AG10803 (cell line): ENCODE data around the gene FRMD4A.

Experiments used
- DNase-seq: peaks from one replicate; pipeline ENCODE4 v3.0.0; 2010; ENCODE audit warnings: low read depth
- H3K4me3 ChIP-seq: 2 replicates; pipeline ENCODE4 v1.5.1; 2011; ENCODE audit warnings: mild to moderate bottlenecking, low read length, control low read depth
- CTCF ChIP-seq: conservative IDR thresholded peaks from 2 replicates; pipeline ENCODE4 v1.5.1; 2011; ENCODE audit warnings: mild to moderate bottlenecking, low read length, control low read depth, inconsistent platforms

FRMD4A gene

DNA sequence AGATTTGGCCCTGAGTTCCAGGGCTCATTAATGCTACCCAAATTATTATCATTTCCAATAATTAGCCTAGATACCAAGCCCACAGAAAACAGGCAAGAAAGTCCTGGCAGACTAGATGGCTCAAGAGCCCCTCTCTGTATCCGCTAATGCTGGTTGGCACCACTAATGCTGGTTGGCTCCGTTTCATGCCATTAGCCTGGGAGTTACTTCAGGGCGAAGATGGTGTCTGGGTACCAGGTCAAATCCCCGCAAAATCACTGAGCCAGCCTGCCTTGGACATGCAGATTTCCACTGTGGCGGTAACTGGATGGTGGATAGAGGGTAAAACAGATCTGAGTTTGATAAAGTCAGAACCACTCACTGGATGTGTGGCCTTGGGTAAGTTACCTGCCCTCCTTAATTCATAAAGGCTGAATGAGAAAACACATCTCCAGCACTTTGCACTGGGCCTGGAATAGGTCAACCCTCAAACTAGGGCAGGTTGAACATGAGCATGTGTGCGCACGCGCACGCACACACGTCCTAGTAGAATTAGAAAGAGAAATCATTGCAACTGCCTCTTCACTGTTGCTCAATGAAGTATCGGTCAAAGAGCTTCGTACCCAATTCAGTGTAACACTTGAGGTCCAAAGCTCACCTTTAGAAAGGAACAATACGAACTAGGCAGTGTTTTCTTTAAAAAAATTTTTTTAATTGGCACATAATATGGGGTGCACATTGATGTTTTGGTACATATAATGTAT is 652.5 kb downstream of the FRMD4A start:
- no peak for TF ChIP-seq CTCF
- no peak overlapping the region for H3K4me3 ChIP-seq
- no peak for DNase-seq

DNA sequence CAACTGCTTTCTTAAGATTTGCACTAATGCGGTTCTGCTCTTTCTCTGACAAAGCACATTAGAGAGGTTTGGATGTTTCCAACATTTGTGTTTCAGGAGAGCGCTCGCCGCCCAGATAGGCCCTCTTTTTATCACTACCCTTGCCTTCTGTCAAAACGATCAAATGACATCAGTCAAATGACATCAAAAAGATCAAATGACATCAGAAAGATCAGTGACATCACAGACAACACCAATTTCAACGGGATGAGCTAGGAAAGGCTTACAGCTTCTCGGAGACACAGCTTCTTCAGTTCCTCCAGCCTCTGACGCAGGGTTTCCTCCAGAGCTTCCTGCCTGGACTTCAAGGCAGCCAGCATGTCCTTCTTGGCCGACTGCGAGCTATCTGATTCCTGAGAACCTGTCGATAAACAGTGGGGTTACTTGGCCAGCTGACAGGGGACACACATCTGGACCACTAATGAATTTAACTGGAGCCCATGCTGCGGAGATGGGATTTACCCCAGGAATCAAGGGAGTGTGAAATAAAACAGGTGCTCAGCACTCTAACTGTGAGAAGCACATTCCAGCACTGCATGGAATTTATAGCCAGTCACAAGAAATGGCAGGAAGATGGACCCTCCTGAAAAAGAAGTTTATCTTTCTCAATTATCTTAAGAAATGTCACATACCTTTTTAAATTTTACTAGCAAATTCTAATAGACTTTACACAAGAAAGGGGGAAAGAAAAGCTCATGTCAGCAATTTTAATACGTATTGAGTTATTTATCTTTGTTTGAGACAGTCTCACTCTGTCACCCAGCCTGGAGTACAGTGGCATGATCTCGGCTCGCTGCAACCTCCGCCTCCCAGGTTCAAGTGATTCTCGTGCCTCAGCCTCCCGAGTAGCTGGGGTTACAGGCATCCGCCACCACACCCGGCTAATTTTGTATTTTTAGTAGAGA is 655.8 kb downstream of the FRMD4A start:
- TF ChIP-seq CTCF, result no peak
- H3K4me3 ChIP-seq, result no peak overlapping the region
- DNase-seq, result no peak

GRCh38 chr10:13673156-13673555 is 657.6 kb downstream of the FRMD4A start:
- no peak overlapping the region for H3K4me3 ChIP-seq
- no peak for TF ChIP-seq CTCF
- DNase-seq, result no peak

- no peak for TF ChIP-seq CTCF
- no peak overlapping the region for H3K4me3 ChIP-seq
- DNase-seq, result no peak
Observed at GRCh38 chr10:13672548-13672947, 658.2 kb downstream of the FRMD4A start.

GRCh38 chr10:13671904-13672303 is 658.8 kb downstream of the FRMD4A start:
- H3K4me3 ChIP-seq, result no peak overlapping the region
- TF ChIP-seq CTCF, result no peak
- DNase-seq, result no peak

- no peak for DNase-seq
- TF ChIP-seq CTCF, result no peak
Observed at GRCh38 chr10:13670311-13670710, 660.4 kb downstream of the FRMD4A start.

GRCh38 chr10:13669901-13670300 is 660.8 kb downstream of the FRMD4A start:
- no peak for TF ChIP-seq CTCF
- H3K4me3 ChIP-seq, result no peak overlapping the region
- no peak for DNase-seq

More at GRCh38 chr10:13670311-13670710, 660.4 kb downstream of the FRMD4A start:
- H3K4me3 ChIP-seq, result no peak overlapping the region
